DND-41 (cell line): ENCODE data around the gene B3GNT5.

Experiments used
- CTCF ChIP-seq: IDR thresholded peaks from 2 replicates; pipeline ENCODE4 v1.5.1; 2012; ENCODE audit warnings: borderline replicate concordance, low read length, moderate library complexity, mild to moderate bottlenecking; ENCODE audit not compliant: poor library complexity, severe bottlenecking; ENCODE audit errors: extremely low read depth
- EZH2 ChIP-seq: IDR thresholded peaks from 3 replicates; pipeline ENCODE4 v1.6.1; 2012; ENCODE audit warnings: borderline replicate concordance, low read depth, mild to moderate bottlenecking, moderate library complexity, low read length, inconsistent platforms; ENCODE audit not compliant: severe bottlenecking

- no peak for TF ChIP-seq EZH2
- TF ChIP-seq CTCF: no peak
Measured at GRCh38 chr3:183307749-183308148, 54.7 kb downstream of the B3GNT5 start.
